Measurements from ENCODE around the gene RIPPLY1.

RIPPLY1 gene

GRCh38 chrX:106931831-106932491 is 28.8 kb upstream of the RIPPLY1 start:
- H3K27me3 Mint-ChIP-seq (ENCODE audit: low read depth), result no peaks in the 10 kb centered on the region
- no peaks in the 10 kb centered on the region for H3K36me3 Mint-ChIP-seq (ENCODE audit: low read depth)
- no peak for DNase-seq (ENCODE audit: low spot score)
- no peaks in the 10 kb centered on the region for H3K4me1 Mint-ChIP-seq (ENCODE audit: low read depth)
- no peak overlapping the region for H3K27ac Mint-ChIP-seq
- no peaks in the 10 kb centered on the region for H3K9me3 Mint-ChIP-seq
- H3K4me3 Mint-ChIP-seq, result no peak overlapping the region

GRCh38 chrX:106928227-106928626 is 25.1 kb upstream of the RIPPLY1 start:
- no peak overlapping the region for H3K27ac Mint-ChIP-seq
- H3K4me1 Mint-ChIP-seq (ENCODE audit: low read depth), result no peaks in the 10 kb centered on the region
- no peaks in the 10 kb centered on the region for H3K36me3 Mint-ChIP-seq (ENCODE audit: low read depth)
- H3K9me3 Mint-ChIP-seq, result no peaks in the 10 kb centered on the region
- H3K4me3 Mint-ChIP-seq, result no peak overlapping the region
- no peak for DNase-seq (ENCODE audit: low spot score)
- no peaks in the 10 kb centered on the region for H3K27me3 Mint-ChIP-seq (ENCODE audit: low read depth)

DNA sequence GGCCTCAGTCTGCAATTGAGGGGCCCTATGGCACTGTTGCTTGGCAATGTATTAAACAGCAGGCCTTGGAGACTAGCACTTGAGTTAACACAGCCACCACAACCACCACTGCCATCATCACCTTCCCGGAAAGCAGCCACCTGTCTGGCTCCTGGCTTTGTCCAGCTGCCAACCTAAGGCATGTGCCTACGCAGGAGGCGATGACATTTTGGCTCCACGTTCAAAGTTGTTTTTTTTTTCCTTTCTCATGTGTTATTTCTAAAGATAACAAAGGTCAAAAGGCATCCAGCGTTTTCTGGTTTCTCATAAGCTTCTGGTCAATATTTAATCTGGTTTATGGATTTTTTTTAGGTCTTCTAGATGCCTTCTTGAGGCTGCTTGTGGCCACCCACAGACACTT is 24.6 kb upstream of the RIPPLY1 start:
- Mint-ChIP-seq H3K36me3 (ENCODE audit: low read depth) (no peaks in the 10 kb centered on the region), H3K9me3 (no peaks in the 10 kb centered on the region), H3K4me3 (no peak overlapping the region)

GRCh38 chrX:106927023-106927422 is 23.9 kb upstream of the RIPPLY1 start:
- H3K4me3 Mint-ChIP-seq, result no peak overlapping the region
- H3K27me3 Mint-ChIP-seq (ENCODE audit: low read depth), result no peaks in the 10 kb centered on the region
- H3K4me1 Mint-ChIP-seq (ENCODE audit: low read depth), result no peaks in the 10 kb centered on the region
- H3K27ac Mint-ChIP-seq, result no peak overlapping the region
- no peak for DNase-seq (ENCODE audit: low spot score)
- H3K9me3 Mint-ChIP-seq, result no peaks in the 10 kb centered on the region
- no peaks in the 10 kb centered on the region for H3K36me3 Mint-ChIP-seq (ENCODE audit: low read depth)

More for the DNA sequence above, 24.6 kb upstream of the RIPPLY1 start:
- Mint-ChIP-seq H3K27me3 (ENCODE audit: low read depth) (no peaks in the 10 kb centered on the region), H3K27ac (no peak overlapping the region), H3K4me1 (ENCODE audit: low read depth) (no peaks in the 10 kb centered on the region)
- DNase-seq (ENCODE audit: low spot score), result no peak

DNA sequence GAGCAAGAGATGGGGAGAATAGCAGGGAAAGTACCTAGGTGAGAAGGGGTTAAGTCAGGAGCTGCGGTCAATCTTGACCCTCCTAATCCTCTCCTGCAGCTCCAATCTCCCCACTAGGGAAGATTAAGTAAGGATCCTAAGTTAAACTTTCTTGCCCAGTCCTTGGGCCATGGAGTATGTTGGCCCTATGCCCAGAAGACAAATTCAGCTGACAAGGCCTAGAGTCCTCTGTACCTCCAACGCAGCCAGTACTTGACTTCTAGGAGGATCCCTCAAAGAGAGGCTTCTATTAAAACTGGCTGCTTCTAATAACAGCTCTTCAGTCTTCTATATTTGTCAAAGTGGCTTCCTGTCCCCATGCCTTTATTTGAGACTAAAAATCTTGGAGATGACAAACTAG is 18.5 kb upstream of the RIPPLY1 start:
- H3K4me1 Mint-ChIP-seq (ENCODE audit: low read depth), result no peaks in the 10 kb centered on the region
- H3K27me3 Mint-ChIP-seq (ENCODE audit: low read depth), result peaks cover 4% of the 10 kb centered on the region
- H3K27ac Mint-ChIP-seq, result no peak overlapping the region
- H3K36me3 Mint-ChIP-seq (ENCODE audit: low read depth), result no peaks in the 10 kb centered on the region
- no peak overlapping the region for H3K4me3 Mint-ChIP-seq
- H3K9me3 Mint-ChIP-seq, result no peaks in the 10 kb centered on the region
- DNase-seq (ENCODE audit: low spot score), result no peak

DNA sequence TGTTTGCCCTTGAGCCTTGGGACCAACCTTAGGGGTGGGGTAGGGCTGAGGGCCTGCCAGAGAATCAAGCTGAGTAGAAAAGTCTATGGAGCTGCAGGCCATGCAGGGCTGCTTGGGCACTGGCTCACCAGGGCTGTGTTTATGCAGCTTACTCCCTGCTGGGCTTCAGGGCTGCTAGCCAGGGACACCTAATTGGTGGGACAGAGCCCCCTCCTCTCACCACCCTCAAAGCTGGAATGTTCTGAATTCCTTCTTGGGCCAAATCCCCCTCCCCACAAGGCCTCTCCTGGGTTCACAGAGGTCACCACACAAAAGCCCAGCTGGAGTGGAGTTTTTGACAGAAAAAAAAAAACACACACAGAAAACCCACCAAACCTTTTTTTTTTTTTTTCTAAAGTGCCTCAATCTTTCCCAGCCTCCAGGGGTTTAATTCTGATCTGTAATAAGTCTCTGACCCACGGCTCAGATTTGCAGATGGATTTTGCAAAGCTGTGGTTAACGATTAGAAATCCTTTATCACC is 16.9 kb upstream of the RIPPLY1 start, which contains the start of gene CLDN2:
Gene CLDN2, plus strand, starts transcription at position 471 of the 521 bp plus-strand sequence. CDS start 7,827 bp downstream, outside the sequence.
- no peak within 1 kb of the TSS for H3K4me3 Mint-ChIP-seq
- no peak for DNase-seq (ENCODE audit: low spot score)
- peaks cover 12% of the 10 kb centered on the region for H3K27me3 Mint-ChIP-seq (ENCODE audit: low read depth)
- H3K36me3 Mint-ChIP-seq (ENCODE audit: low read depth), result no peaks in the 10 kb centered on the region
- no peak within 1 kb of the TSS for H3K27ac Mint-ChIP-seq
- H3K4me1 Mint-ChIP-seq (ENCODE audit: low read depth), result no peaks in the 10 kb centered on the region
- no peaks in the 10 kb centered on the region for H3K9me3 Mint-ChIP-seq

GRCh38 chrX:106917830-106918500 is 14.8 kb upstream of the RIPPLY1 start:
- Mint-ChIP-seq H3K27ac (no peak overlapping the region), H3K27me3 (ENCODE audit: low read depth) (peaks cover 12% of the 10 kb centered on the region), H3K36me3 (ENCODE audit: low read depth) (no peaks in the 10 kb centered on the region), H3K9me3 (no peaks in the 10 kb centered on the region), H3K4me3 (no peak overlapping the region), H3K4me1 (ENCODE audit: low read depth) (no peaks in the 10 kb centered on the region)
- no peak for DNase-seq (ENCODE audit: low spot score)

DNA sequence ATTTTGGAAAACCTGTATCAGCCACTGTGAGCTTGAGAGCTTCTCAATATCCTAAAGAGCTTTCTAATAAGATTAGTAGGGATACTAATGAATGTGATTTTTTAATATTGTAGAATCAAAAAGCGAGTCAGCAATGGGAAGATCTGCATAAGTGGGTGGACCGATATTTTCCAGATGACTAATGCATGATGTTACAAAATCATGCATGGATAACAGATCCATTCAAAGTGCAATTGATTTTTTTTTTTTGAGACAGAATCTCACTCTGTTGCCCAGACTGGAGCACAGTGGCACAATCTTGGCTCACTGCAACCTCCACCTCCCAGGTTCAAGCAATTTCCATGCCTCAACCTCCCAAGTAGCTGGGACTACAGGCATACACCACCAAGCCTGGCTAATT is 9.7 kb upstream of the RIPPLY1 start:
- H3K27ac Mint-ChIP-seq, result no peak overlapping the region

DNA sequence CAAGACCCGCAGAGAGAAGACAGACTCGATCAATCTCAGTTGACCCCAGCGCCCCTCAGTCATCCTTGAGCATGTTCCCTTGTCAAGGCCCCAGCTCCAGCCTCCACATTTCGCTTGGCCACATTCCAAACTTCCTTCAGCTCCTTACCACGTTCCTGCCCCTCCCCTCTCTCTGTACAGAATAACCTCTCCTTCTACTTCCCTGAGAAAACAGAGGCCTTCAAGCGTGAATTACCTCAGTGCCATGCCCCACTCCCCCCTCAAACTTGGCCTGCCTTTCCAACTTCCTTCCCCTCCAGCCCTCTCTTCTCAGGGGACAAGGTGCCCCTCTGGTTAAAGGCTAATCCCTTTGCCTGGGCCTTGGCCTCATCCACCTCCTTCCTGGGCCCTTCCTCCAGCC is 3.2 kb upstream of the RIPPLY1 start:
- H3K27ac Mint-ChIP-seq, result no peak overlapping the region
- H3K36me3 Mint-ChIP-seq (ENCODE audit: low read depth), result no peaks in the 10 kb centered on the region
- H3K4me1 Mint-ChIP-seq (ENCODE audit: low read depth), result no peaks in the 10 kb centered on the region
- H3K27me3 Mint-ChIP-seq (ENCODE audit: low read depth), result no peaks in the 10 kb centered on the region
- no peak for DNase-seq (ENCODE audit: low spot score)
- H3K4me3 Mint-ChIP-seq, result no peak overlapping the region
- no peaks in the 10 kb centered on the region for H3K9me3 Mint-ChIP-seq

More for the DNA sequence above, 9.7 kb upstream of the RIPPLY1 start:
- Mint-ChIP-seq H3K9me3 (no peaks in the 10 kb centered on the region), H3K36me3 (ENCODE audit: low read depth) (no peaks in the 10 kb centered on the region), H3K4me3 (no peak overlapping the region), H3K4me1 (ENCODE audit: low read depth) (no peaks in the 10 kb centered on the region), H3K27me3 (ENCODE audit: low read depth) (peaks cover 12% of the 10 kb centered on the region)
- no peak for DNase-seq (ENCODE audit: low spot score)

DNA sequence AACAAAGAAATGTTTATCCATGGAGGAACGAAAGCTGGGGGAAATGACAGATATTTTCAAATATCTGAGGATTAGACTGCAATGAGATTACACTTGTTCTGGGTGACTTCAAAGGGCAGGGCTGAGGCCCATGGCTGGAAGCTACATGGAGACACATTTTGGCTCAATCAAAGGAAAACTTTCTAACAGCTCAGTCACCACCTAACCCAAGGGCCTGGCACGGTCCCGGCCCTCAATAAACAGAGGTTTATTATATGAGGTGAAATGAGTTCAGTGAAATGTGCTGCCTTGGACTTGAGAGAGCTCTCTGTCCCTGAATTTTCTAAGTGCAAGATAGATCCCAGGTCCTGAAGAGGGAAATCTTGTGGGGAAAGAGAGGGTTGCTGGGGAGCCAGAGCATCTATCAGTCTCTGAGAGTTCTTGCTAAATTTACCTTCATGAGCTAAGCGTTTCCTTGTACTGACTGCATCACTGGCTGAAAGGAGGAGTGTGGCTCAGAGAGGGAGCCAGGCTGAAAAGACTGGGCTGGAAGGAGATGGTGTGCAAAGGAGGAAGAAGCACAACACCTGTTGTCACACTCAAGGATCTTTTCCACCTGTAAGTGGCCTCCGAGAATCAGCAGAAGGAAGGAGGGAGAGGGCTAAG is 2.0 kb upstream of the RIPPLY1 start:
- H3K27me3 Mint-ChIP-seq (ENCODE audit: low read depth), result no peaks in the 10 kb centered on the region
- no peaks in the 10 kb centered on the region for H3K4me1 Mint-ChIP-seq (ENCODE audit: low read depth)
- no peak for DNase-seq (ENCODE audit: low spot score)
- no peak overlapping the region for H3K4me3 Mint-ChIP-seq
- no peaks in the 10 kb centered on the region for H3K36me3 Mint-ChIP-seq (ENCODE audit: low read depth)
- H3K9me3 Mint-ChIP-seq, result no peaks in the 10 kb centered on the region
- H3K27ac Mint-ChIP-seq, result no peak overlapping the region

DNA sequence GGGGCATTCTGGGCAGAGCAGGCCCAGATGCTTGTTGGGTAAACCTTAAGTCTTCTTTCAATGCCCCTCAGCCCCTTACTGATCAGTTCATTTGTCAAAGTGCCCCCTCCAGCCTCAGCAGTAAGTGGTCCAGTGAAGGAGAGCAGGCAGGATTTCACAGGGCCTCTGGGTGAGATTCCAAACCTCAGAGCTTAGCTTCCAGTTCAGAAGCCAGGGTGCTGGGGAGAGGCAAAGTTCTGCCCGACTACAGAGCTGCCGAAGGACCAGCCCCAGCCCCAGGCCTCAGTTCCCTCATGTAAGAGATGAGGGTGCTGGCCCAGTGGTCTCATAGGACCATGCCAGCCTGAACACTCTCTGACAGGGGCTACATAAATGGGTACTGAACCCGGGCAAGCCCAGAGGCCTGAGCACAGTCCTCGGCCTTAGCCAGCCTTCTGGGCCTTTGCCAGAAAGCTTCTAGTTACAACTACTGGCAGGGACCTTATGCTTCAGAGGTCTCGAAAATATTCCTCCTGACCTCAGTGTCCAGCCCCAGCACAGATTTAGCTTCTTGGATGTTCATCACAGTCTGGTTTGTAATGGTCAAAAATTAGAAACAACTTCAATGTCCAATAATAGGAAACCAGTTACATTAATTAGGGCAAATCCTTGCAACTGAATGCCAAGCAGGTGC is 851 bp upstream of the RIPPLY1 start:
- no peaks in the 10 kb centered on the region for H3K4me1 Mint-ChIP-seq (ENCODE audit: low read depth)
- H3K9me3 Mint-ChIP-seq, result no peaks in the 10 kb centered on the region
- no peak overlapping the region for H3K27ac Mint-ChIP-seq
- H3K36me3 Mint-ChIP-seq (ENCODE audit: low read depth), result no peaks in the 10 kb centered on the region
- no peak for DNase-seq (ENCODE audit: low spot score)
- H3K27me3 Mint-ChIP-seq (ENCODE audit: low read depth), result no peaks in the 10 kb centered on the region
- no peak overlapping the region for H3K4me3 Mint-ChIP-seq

- Mint-ChIP-seq H3K4me3 (no peak overlapping the region), H3K9me3 (no peaks in the 10 kb centered on the region), H3K27me3 (ENCODE audit: low read depth) (no peaks in the 10 kb centered on the region), H3K4me1 (ENCODE audit: low read depth) (no peaks in the 10 kb centered on the region), H3K36me3 (ENCODE audit: low read depth) (no peaks in the 10 kb centered on the region), H3K27ac (no peak overlapping the region)
- DNase-seq (ENCODE audit: low spot score), result no peak
Observed at GRCh38 chrX:106902684-106903083, 457 bp downstream of the RIPPLY1 start.

GRCh38 chrX:106901781-106902219 is 1.3 kb downstream of the RIPPLY1 start:
- Mint-ChIP-seq H3K4me3 (no peak overlapping the region), H3K27me3 (ENCODE audit: low read depth) (no peaks in the 10 kb centered on the region), H3K9me3 (no peaks in the 10 kb centered on the region), H3K36me3 (ENCODE audit: low read depth) (no peaks in the 10 kb centered on the region), H3K27ac (no peak overlapping the region), H3K4me1 (ENCODE audit: low read depth) (no peaks in the 10 kb centered on the region)
- no peak for DNase-seq (ENCODE audit: low spot score)

GRCh38 chrX:106901341-106901740 is 1.8 kb downstream of the RIPPLY1 start:
- no peaks in the 10 kb centered on the region for H3K36me3 Mint-ChIP-seq (ENCODE audit: low read depth)
- no peak overlapping the region for H3K27ac Mint-ChIP-seq
- no peak overlapping the region for H3K4me3 Mint-ChIP-seq
- no peaks in the 10 kb centered on the region for H3K4me1 Mint-ChIP-seq (ENCODE audit: low read depth)
- no peaks in the 10 kb centered on the region for H3K27me3 Mint-ChIP-seq (ENCODE audit: low read depth)
- no peaks in the 10 kb centered on the region for H3K9me3 Mint-ChIP-seq
- no peak for DNase-seq (ENCODE audit: low spot score)

All from T-helper 2 cell treated with Interferon-gamma antibody and Interleukin-4, amounts not matched to agents 5 μg/mL and 100 μg/mL, for 36 hours (primary cell).